GM18502 (cell line): ENCODE results near the gene GLIS1.

ENCODE experiments used
- ATAC-seq: cut with Tn5 transposase; IDR thresholded peaks from one replicate; pipeline ENCODE4 v1.9.1; 2021; ENCODE audit warnings: mild to moderate bottlenecking; ENCODE audit not compliant: unreplicated experiment, poor library complexity

GLIS1 gene

DNA sequence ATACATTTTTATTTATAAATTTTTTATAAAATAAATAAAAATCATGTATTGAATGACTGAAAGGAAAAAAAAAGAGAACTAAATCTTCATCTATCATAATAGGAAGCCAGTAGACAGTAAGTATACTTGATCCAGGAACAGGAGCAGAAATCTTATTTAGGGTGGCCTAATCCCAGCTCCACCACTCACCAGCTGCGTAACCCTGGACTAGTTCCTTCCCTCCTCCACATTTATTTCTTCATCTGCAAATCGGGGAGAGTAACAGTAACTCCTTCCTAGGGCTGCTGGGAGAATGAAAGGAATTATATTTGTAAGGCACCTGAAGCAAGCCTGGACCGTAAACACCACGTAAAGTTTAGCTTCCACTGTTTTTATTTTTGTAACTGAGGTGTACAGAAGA, 17.9 kb downstream of the GLIS1 start:
- ATAC-seq = no peak

DNA sequence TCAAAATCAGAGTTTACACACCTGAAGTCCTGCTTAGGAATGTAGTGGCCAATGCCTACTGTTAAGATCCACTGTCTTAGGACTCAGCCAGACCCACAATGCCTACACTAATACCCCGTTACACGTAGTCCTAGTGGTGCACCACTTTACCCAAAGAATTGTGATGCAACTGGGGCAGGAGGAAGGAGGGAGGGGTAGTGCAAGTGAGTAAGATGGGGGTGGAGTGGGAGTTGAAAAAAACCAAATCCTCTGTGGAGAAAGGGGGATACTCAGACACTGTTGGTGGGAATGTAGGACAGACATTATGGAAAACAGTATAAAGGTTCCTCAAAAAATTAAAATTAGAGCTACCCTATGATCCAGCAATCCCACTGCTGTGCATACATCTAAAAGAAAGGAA, 19.5 kb downstream of the GLIS1 start:
- no peak for ATAC-seq

DNA sequence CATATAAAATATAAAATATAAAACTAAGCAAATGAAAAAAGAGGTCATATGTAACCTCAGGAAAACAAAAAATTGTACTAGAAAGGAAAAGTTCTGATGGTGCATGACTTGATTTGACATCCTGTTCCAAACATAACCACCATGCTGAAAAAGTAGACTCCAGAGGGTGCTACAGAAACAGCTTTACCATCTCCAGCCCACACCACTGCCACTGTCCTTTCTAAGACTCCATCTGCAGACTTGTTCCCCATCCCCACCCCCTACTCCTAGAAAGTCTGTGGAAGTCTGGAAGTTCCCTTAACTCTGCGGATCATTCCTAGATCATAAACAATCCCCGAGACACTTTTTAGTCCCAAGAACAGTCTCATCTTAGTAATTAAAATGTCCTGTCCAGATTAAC, 20.5 kb downstream of the GLIS1 start:
- no peak for ATAC-seq

DNA sequence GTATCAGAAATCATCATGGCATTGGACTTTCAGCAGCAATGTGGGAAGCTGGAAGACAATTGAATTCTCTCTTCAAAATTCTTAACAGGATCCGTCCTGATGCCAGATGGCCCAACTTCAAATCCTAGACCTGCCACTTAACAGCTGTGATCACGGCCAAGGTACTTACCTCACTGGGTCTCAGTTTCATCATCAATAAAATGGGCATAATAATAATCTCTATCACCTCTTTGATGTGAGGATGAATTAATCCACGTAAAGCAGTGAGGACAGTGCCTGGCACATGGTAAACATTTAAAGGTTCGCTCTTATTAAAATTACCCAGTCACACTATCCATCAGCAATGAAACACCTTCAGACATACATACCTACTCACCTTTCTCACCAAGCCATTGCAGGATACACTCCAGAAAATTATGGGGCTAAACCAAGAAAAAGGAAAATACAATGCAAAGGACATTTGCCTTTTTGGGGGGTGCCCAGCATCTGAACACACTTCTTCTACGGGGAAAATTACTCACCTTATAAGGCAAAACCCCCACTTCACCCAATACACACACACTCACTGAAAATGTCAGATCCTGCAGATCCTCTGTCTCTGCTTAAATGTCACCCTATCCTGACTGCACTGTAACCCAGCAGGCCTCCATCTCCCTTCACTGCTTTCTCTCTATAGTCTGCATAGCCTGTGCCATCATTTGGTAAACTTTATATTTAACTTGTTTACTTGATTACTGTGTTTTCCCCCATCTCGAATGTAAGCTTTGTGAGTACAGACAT, 21.7 kb downstream of the GLIS1 start:
- no peak for ATAC-seq

DNA sequence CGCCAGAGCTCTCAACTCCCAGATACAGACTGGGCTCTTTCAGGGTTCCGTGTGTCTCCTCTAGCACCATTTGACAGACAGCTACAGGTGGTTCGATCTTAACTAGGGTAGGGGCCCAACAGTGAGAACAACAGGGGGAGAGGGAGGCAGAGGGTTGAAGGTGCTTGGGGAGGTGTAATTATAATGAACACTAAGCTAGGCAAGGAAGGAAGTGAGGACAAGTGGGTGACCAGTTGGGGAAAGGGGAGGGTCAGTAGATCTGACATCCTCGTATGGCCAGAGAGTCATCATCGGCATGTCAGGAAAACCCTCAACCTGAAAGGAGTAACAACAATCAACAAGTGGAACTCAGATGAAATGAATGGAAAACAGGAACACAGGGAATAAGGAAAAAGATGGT, 22.8 kb downstream of the GLIS1 start:
- no peak for ATAC-seq

DNA sequence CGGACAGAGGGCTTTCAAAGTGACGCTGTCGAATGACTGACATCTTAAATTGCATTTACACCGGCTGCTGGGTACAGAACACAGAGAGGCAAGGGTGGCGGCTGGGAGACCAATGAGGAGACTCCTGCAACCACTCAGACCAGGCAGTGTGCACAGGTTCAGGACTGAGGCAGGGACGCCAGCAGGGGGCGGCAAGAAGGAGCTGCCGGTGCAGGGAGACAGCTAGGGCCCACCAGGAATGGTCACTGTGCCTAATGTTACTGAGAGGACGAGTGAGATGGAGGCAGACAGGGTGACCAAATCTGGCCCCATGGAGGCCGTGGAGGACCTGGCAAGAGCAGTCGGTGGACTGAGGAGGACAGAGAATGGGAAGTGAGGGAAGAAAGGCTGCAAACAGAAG, 23.5 kb downstream of the GLIS1 start:
- no peak for ATAC-seq

DNA sequence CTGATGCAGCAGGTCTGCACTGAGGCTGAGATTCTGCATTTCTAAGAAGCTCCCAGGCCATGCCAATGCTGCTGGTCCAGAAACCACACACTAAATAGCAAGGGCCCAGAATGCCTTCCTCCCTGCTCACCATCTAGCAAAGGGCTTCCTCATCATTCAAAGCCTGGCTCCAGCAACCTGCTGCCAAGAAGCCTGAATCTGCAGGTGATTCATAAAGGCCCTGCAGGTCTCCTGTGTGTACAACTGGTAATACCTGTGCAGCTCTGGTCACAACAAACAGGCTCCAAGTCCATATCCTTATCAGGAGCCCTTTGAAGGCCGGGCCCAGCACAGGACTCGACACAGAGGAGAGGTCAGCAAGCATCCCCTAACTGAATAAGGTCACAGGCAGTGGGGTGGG, 26.7 kb downstream of the GLIS1 start:
- no peak for ATAC-seq

DNA sequence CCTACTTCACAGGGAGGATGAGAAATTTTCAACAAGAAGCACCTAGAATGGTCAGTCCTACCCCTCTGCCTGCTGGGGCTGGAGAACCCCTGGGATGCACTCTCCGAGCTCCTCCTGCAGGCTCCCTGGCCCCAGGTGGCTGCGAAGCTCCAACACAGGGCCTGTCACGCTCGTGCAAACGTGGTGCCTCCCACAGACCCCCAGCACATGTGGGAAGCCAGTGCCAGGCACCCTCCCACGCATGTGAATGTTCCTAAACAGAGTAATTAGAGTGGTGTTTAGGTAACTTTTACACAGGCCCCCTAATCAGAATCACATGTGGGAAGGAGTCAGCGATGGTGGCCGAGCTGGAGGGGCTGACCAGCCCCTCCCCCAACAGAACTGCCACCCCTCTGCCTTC, 28.4 kb downstream of the GLIS1 start:
- ATAC-seq = no peak

DNA sequence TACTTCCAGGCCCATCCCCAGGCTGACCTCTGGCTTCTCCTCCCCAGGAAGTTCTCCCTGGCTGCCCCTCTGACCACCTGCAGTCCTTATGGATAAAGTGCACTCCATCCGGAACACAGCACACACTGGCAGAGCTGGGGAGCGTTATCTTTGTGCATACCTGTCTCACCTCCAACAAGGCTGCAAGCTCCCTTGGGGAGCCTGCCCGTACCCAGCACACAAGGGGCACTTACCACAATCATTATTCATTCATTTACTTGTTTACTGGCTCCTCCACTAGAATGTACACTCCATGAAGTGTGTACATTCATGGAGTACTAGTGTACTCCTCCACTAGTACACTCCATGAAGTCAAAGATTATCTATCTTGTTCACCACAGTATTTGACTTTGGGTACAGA, 30.3 kb downstream of the GLIS1 start:
- ATAC-seq = no peak

DNA sequence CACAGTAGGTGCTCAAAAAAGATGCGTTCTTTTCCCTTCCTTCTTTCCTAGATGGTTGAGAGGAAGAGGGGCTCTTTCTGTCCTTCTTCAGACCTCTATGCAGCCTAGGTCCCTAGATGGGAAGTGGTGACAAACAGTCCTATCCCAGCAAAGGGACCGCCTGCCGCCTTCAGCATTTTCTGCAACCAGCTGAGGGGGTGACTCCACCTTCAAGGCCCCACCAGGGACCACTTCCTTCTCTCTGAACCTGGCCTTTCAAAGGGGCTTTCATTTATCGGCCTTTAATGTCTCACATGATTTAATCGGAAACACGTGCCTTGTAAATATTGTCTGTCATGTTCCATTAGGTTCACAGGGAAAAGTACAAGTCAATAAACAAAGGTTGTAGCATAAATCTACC, 32.6 kb downstream of the GLIS1 start:
- no peak for ATAC-seq

DNA sequence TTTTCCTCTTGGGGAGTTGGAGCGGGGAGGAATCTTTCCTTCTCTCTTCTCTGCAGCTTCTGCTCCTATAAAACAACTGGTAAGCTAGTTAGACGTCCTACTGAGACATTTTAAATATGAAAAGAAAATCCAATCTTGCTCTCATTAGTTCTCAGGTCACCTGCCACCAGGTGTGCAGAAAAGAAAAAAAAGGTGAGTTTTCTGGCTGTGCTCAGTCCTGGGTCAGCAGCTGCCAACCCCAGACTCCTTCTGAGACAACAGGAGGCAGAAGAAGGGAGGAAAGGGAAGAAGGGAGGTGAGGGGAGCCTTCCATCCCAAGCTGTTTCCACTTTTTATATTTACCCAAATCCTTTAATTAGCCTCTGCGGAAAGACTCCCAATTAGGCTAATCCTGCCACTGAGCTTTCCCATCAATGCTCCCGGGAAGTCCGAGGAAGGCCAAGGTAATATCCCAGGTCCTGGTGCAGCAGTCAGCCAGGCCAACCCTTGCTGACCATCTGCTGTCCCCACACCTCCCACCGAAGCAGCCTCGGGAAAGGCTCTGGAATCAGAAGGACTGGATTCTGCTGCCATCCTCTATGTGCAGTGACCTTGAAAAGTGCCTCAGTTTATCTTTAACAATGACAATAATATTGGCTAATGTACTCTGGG, 33.4 kb downstream of the GLIS1 start:
- no peak for ATAC-seq

DNA sequence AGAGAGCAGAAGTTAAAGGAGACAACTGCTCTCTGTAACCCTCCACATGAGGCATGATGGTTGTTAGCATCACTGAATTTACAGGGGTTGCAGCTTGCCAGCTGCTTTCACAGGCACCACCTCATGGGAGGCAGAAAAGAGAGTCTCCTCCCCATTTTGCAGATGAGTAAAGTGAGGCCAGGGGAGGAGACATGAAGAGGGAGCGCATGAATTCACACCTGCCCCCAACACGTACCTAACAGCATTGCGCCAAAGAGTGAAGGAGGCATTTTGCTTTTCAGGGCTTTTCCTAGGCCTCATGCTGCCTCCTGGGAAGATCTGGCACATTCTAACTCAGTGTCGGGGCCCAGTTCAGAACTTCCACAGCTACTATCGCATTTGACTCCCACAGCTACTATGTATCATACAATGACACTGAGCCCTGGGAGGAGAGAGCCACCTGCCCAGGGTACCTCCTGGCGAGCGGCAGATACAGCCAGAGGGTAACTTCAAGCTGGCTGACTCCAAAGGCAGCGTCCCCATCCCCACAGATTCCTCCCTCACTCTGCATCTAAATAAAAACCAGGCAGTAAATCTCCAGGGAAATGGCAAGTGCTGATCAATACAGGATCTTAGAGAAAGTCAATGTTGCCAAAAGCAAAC, 34.0 kb downstream of the GLIS1 start:
- no peak for ATAC-seq

DNA sequence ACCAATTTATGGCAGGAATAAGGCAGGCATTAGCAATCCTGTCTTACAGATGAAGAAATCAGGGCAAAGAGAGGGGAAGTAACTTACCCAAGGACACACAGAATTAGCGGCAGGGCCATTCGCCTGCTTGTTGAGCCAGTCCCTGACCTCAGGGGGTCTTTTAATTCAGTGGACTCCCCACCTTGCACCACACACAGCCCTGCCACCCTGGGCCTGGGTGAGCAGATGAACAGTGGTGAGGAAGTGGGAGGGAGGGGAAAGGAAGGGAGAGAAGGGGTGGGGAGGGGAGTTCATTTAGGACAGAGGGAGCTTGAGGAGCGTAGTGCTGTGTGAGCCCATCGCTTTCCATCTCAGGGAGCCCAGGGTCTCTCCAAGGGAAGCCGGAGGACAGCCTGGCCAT, 34.7 kb downstream of the GLIS1 start:
- ATAC-seq = no peak

DNA sequence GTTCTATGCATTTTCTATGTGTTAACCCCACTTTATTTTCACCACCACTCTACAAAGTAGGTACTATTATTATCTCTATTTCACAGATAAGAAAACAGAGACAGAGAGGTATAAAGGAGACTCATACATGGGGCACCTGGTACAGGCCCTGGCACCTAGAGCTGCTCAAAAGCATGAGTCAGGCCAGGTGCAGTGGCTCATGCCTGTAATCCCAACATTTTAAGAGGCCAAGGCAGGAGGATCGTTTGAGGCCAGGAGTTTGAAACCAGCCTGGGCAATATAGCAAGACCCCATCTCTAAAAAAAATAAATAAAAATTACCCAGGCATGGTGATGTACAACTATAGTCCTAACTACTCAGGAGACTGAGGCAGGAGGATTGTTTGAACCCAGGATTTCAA, 35.8 kb downstream of the GLIS1 start:
- no peak for ATAC-seq

DNA sequence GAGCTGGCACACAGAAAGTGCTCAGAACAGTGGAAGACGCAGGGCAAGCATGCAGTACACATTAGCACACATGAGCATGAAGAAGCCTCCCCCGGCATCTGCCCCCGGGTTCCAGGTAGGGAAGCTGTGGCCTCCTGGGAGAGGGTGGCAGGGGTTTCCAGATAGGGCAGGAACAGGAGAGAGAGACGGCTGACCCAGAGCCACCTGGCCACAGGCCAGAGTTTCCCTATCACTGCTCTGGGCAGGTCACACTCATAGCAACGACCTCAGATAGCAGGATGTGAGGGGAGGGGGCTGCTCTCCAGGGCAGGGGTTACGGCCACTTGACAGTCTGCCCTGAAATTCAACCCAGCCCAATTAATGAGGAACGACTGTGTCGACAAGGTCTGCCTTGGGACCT, 36.6 kb downstream of the GLIS1 start:
- ATAC-seq = no peak

DNA sequence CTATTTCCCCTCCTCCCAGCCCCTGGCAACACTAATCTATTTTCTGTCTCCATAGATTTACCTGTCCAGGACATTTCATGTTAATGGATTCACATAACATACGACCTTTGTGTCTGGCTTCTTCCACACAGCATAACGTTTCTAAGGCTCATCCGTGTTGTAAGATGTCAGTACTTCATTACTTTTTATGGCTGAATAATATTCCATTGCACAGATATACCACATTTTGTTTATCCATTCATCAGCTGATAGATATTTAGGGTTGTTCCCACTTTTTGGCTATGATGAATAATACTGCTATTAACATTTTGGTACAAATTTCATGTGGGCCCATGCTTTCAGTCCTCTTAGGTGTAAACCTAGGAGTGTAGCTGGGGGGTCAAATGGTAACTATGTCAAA, 38.2 kb downstream of the GLIS1 start:
- ATAC-seq = no peak

DNA sequence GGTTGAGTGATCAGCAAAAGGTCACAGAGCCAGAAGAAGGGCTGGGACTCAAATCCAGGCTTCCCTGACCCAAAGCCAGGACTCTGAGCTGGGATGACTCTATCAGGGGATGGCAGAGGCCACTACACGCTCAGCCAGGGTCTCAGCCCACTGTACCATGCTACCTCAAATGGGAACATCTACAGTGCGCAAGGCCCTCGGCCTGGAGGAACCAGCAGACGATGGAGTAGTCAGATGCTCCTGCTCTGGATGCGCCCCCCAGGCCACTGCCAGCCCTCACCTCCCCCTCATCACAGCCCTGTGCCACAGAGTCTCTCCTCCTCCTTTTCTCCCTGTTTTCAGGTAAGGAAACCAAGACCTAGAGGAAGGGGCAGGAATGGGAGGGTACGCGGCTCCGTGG, 39.0 kb downstream of the GLIS1 start:
- ATAC-seq = no peak

DNA sequence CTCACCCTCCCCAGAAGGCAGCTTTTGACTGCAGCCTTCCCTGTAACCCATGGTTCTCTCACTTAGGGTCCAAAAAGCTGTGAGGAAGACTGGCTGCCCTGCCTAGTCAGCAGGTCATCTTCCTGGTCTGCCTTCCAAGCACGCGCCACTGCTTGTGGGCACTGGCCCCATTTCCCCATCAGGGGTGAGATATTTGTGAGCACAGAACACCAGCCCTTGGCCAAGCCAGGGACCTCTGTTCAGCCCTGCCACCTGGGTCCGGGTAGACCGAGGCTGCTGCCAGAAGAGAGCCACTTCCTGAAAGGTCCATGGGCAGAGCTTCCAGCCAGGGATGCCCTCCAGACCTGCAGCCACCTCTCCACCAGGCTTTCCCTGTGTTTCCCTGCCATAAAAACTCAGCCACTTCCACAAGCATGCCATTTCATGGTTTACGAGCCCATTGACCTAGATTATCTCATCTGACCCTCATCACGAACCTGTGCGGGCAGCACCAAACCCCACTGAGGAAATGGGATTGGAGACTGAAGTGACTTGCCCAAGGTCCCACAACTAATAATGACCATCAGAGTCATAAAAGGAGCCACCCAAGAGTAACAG, 40.5 kb downstream of the GLIS1 start:
- no peak for ATAC-seq

DNA sequence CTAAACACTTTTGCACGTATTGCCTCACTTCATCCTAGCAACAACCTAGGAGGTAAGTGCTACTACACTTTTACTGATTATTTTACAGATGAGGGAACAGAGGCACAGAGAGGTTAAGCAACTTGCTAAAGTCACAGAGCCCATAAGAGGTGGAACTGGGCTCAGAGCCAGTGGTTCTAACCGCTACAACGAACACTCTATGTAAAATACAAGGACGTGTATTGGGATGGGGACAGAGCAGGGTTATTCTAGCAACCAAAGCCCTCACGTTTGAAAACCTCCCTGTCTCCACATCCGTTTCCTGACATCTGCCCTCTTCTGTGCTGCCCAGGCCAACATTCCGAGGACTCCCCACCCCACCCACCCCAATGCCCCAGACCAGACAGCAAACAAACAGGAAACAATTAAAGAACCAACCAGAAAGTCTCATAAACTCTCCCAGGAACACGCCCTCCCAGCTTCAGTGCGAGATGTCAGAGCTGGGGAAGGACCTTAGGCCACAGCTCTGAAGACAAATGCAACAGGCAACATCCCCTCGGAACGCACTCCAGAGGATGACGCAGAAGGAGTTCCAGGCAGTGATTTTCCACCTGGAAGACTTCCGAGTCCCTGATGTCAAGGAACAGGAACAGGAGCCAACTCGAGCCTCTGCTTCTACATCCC, 41.1 kb downstream of the GLIS1 start:
- ATAC-seq = no peak

DNA sequence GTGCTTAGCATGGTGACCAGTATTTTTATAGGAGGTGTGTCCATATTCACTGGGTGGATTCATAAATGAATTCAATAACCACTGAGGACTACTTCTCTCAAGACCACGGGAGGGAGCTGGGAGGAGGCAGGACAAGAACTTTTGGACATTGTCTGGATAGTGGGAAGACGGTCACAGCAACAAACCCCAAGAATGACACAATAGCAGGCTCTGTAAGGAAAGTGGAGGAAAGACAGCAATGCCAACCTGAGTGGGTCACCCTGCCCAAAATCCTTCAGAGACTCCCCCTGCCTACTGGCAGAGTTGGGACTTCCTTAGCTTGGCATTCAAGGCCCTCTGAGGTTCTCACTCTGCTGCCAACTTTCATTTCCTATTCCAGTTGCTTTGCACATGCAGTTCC, 42.0 kb downstream of the GLIS1 start:
- ATAC-seq = no peak

DNA sequence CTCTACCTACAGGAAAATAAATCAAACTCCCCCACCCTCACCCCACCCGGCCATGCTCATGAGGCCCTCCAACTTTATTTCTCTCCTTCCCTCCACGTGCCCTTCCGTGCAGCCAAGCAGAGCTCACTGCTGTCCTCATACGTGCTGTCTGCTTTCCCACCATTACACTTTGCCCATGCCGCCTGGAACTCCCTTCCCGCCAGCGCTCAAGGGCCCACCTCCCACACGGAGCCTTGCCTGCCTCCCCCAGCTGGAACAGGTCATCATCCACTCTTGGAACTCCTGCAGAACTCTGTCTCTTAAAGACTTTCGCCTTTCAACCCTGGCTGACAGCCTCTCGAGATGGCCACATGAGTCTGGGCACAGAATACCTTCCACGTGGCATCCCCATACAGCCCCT, 42.4 kb downstream of the GLIS1 start:
- ATAC-seq = no peak
